Stimulated activated CD4-positive, alpha-beta T cell treated with anti-CD3 and anti-CD28 coated beads, Interleukin-4, amount 100 ng/mL, for 4 hours (primary cell): ENCODE data around the gene NCKAP5.

ENCODE experiments used
- DNase-seq, 2 experiments: peaks; one replicate each; pipeline ENCODE4 v3.0.0-alpha.2; 2020

NCKAP5 gene

DNA sequence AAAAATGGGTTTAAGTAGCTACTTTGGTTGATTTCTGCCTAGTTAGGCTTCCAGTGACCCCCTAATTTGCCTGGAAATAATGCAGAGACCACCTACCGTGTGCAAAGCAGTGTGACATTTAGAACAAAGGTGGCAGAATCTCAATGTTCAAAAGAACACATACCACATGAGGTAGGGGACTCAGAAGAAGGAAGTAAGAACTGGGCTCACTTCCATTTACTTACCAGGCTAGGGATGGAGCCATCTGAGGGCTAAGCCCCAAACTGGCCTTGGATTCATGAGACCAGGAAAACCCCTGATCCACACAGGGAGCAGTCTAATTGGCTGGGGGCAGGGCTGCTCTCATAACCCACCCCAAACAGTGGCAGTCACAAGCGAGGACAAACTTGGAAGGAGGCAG, 190.7 kb downstream of the NCKAP5 start:
- DNase-seq: no peak

- DNase-seq: no peak
Measured at GRCh38 chr2:133377021-133377481, 191.2 kb downstream of the NCKAP5 start.

GRCh38 chr2:133374781-133375180, 193.5 kb downstream of the NCKAP5 start:
- no peak for DNase-seq

DNA sequence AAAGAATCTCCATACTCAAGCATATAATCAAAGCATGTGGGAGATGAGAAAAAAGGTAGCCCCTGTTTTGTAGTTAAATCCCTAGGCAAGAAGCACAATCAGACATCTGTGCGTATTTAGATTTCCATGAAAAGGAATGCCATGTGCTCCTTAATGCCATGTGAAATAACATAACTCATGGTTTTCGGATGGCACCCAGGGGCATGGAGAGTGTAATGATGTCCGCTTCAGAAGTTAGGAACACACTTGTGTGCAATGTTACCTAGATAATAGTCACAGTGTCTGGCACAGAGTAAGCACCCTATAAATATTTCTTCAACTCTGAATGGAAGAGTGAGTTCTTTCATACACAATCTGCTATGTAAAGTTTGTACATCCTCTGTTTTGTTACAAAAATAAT, 197.0 kb downstream of the NCKAP5 start:
- DNase-seq: no peak

- DNase-seq: no peak
Measured at GRCh38 chr2:133369901-133370658, 198.2 kb downstream of the NCKAP5 start.

- no peak for DNase-seq
Measured at GRCh38 chr2:133365117-133365516, 203.1 kb downstream of the NCKAP5 start.

DNA sequence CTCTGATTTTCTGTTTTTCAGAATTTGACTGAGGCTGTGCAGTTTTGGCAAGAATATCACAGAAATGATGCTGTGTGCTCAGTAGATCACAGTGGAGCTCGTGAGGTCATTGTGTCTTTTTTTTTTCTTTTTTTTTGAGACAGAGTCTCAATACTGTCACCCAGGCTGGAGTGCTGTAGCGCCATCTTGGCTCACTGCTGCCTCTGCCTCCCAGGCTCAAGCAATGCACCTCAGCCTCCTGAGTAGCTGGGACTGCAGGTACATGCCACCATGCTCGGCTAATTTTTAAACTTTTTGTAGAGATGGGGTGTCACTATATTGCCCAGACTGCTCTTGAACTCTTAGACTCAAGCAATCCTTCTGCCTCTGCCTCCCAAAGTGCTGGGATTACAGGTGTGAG, 203.6 kb downstream of the NCKAP5 start:
- DNase-seq: no peak

DNA sequence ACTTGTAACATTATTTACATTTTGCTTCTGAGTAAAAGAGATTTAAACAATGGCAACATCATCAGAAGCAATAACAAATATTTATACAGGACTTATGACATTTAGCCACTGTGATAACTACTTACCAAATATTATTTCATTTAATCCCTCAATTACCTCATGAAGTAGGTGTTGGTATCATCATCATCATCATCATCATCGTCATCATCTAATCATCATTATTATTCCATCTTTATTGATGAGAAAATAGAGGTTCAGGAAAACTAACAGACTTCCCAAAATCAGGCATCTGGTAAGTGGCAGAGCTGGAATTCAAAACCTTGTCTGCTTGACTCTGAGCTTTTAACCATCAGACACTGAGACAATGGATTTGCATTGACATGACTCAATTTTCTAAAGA, 204.4 kb downstream of the NCKAP5 start:
- no peak for DNase-seq

DNA sequence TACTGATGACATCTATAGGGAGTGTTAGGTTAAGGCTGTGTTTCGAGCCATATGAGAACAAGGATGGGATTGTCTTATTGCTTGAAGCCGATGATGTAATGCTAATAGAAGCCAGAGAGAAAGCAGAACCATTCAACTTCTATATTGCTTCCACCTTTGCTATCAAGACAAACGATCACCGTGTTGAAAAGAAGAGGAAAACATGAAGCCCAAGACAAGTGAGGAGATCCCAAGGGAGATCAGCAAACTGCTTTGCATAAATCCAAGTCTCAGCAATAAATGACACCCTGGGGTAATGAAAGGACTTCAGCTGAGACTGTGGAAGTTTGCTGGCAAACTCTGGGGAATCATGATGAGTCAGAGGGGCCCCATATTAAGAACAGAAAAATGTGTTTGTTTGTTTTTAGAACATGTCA, 206.2 kb downstream of the NCKAP5 start:
- no peak for DNase-seq

DNA sequence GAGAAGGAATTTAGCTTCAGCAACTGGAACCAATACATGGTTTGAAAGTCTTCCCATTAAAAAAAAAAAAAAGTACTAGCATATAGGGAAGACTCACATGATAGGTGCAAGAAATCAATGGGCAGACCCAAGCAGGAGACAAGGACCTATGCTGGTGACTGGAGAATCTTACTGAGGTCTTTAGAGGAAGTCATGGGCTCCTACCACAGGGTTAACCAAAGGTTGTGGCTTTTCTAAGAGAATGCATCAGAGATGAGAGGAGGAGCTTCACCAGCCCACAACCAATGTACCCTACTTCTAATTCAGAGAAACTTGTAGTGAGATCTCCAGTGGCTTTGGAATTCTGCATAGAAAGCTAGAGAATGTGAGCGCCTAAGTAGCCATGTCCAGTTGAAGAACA, 207.4 kb downstream of the NCKAP5 start:
- DNase-seq: no peak

DNA sequence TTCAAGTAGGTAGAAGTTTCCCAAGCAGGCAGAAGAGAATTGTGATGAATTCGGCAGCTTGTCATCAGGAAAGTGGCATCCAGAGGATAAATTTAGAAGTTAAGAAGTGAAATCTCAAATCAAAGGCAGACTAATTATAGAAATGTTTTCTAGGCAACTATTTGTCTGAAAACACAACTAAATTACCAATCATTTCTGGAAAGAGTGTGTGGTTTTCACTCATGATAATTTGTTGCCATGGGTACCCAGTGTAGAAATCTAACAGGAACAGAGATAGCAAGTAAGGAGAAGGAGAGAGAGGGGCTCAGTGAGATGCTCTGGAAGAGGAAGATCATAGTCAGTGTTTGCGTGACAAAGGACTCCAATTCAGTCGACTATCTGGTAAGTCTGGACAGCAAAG, 208.1 kb downstream of the NCKAP5 start:
- no peak for DNase-seq

- no peak for DNase-seq
Measured at GRCh38 chr2:133352719-133353118, 215.5 kb downstream of the NCKAP5 start.

GRCh38 chr2:133346654-133347053, 221.6 kb downstream of the NCKAP5 start:
- no peak for DNase-seq

DNA sequence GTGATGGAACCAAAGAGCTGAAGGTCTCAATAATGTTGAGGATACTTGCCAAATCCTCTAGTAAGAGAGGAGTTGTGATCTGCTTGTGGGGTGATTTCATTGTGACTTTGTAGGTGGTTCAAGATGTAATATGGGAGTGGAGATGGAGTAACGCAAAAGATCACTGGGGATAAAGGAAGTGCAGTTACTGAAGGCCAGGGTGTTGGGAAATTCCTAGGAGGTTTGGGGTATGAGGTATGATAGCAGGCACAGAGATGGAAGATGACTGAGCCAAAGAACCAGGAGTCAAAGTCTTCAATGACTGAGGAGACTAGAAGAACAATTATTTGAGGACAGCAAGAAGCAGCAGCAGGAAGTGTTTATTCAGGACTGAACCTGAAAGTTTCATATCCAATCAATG, 222.6 kb downstream of the NCKAP5 start:
- DNase-seq: no peak

GRCh38 chr2:133344849-133345248, 223.4 kb downstream of the NCKAP5 start:
- no peak for DNase-seq

GRCh38 chr2:133343018-133343352, 225.3 kb downstream of the NCKAP5 start:
- no peak for DNase-seq

GRCh38 chr2:133342286-133343017, 225.8 kb downstream of the NCKAP5 start:
- DNase-seq: no peak

GRCh38 chr2:133341575-133341974, 226.7 kb downstream of the NCKAP5 start:
- no peak for DNase-seq

- no peak for DNase-seq
Measured at GRCh38 chr2:133338224-133338623, 230.0 kb downstream of the NCKAP5 start.

GRCh38 chr2:133334923-133335322, 233.3 kb downstream of the NCKAP5 start:
- DNase-seq: no peak

- no peak for DNase-seq
Measured at GRCh38 chr2:133333181-133333580, 235.1 kb downstream of the NCKAP5 start.

GRCh38 chr2:133331436-133331835, 236.8 kb downstream of the NCKAP5 start:
- no peak for DNase-seq

DNA sequence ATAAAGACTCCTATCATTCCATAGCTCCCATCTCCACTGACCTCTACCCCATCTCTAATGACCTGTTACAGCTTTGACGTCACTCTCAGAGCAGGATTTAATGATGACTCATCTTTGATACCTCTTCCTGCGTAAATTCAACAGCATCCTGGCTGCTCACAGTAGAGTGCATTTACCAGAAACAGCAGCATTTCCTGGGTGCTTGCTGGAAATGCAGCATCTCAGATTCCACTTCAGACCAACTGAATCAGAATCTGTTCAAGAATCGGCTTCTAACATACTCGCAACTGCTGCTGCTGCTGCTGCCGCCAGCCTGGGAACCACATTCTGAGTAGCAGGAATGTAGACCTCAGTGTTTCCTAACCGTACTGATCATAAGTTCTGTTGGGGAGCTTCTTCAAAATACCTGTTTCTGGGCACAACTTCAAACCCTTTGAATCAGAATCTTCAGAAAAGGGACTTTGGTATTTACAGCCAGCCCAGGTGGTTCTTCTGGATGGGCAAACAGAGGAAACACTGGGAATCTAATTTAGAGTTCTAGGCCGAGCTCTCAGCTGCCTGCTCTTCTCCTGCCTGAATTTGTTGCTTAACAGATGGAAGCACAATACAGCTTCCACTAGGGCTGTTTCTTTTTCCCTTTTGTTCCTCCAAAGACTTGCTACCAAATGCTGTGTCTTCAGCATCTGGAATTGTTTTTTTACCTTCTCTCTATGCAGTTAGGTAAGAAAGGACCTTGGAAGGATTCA, 241.4 kb downstream of the NCKAP5 start:
- no peak for DNase-seq

- DNase-seq: no peak
Measured at GRCh38 chr2:133324150-133324561, 244.1 kb downstream of the NCKAP5 start.
